Non-pigmented ciliary epithelial cell (primary cell): Measurements from ENCODE around the gene HMGCLL1.

Experiments
- DNase-seq: peaks from one replicate; pipeline ENCODE4 v3.0.0-alpha.2; 2010; ENCODE audit warnings: low read depth

Gene HMGCLL1

DNA sequence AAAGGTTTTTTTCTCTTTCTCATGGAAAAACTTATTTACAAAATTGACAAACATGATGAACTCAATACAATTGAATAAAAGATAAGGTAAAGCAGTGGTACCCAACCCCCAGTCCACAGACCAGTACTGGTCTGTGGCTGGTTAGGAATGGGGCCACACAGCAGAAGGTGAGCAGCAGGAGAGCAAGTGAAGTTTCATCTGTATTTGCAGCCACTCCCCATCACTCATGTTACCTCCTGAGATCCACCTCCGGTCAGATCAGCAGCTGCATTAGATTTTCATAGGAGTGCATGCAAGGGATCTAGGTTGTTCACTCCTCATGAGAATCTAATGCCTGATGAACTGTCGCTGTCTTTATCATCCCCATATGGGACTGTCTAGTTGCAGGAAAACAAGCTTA lies 47.5 kb downstream of the HMGCLL1 start:
- no peak for DNase-seq

DNA sequence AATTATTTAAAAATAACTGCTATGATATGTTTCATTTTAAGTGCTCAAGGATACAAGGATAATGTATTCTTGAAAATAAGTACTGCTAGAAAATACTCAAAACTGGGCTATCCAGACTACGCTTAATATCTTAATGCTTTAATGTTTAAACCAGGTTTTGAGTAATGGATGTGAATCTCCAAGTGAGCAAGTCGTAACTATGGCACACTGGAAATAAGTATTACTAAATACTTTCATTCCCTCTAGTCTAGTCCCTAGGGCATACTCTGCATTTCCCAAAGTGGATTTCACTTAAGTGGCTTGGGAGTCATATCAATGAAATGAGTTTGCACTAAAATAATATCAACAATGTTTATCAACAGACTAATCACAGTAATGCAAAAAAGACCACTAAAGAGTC lies 48.1 kb downstream of the HMGCLL1 start:
- DNase-seq, result no peak

GRCh38 chr6:55528624-55529023 lies 50.4 kb downstream of the HMGCLL1 start:
- no peak for DNase-seq

DNA sequence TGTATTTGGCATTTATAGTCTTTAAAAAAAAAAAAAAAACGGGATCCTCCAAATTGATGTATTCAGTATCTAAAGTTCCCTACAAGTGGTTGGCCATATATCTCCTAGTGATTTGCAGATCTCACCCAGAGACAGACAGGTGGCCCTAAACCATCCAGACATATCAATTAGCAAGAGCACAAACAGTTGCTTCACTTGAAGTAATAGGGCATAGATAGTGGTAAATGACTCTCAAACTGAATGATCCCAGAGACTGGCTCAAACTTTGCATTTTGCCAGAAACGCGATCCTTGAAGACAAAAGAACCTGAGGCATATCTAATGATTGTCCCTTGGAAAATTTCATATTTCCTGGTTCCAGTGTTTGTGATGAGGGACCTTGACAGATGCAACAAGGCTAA lies 54.6 kb downstream of the HMGCLL1 start:
- no peak for DNase-seq

DNA sequence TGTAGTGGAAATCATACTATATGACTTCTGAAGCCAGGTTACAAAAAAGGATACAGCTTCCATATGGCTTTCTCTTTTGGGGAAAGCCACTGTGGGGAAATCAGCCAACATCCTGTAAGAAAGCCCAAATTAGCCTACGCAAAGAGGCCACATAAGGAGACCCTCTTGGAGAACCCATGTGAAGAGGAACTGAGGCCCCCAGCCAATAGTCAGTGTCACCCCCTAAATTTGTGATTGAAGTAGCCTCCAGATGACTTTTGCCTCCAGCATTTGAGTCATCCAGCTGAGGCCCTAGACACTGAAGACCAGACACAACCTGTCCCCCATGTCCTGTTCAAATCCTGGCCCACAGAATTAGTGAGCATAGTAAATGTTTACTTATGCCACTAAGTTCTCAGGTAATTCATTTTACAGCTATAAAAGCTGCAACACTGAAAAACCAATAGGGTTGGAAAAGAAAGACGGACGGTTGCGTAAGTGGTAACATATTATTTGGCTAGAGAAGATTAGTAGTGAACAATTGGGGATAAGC lies 60.4 kb downstream of the HMGCLL1 start:
- no peak for DNase-seq

DNA sequence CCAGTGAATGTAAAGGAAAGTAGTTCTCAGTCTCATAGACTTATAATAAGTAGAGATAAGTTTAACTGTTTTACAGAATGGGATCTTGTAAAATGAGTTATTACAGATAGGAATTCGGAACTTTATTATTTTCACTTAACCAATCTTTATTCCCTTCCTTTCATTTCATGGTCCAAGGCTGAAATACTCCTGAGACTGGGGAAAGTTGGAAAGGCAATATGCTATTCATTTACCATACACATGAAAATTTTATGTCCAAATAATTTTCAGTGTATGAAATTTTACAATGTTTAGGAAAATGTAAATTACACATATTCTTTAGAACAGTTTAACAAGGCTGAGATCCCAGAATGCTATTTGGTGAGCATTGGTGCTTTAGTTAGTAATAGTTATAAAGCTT lies 62.3 kb downstream of the HMGCLL1 start:
- no peak for DNase-seq

- DNase-seq, result no peak
These were observed 66.1 kb downstream of the HMGCLL1 start for GRCh38 chr6:55512904-55513303.

DNA sequence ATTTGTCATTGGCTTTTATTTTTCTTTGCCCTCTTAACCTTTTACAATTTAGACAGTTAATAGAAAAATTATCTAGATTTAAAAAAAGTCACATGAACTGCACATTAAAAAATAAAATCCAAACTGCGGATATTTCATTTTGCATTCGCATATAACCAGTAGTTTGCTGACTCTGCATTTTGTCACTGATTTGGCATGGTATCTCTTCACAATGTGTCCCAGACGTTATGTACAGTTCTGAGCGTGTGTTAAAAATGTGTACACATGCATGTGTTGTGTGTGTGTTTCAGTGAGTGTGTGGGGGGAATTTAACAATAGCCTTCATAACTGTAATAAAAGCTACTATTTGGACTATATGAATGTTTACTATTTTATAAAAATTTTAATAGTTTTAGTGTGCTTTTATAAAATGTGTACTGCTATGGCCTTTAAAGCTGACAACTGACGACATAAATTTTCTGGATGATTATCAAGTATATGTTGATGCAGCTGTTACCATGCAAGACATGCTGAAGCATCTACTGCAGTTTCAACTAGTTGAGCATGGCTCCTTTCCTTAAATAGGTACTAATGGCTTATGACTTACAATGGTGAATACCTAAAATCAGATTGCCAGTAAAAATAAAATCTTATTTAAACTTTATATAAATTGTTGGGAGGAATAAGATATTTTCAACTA lies 67.7 kb downstream of the HMGCLL1 start:
- DNase-seq, result no peak

DNA sequence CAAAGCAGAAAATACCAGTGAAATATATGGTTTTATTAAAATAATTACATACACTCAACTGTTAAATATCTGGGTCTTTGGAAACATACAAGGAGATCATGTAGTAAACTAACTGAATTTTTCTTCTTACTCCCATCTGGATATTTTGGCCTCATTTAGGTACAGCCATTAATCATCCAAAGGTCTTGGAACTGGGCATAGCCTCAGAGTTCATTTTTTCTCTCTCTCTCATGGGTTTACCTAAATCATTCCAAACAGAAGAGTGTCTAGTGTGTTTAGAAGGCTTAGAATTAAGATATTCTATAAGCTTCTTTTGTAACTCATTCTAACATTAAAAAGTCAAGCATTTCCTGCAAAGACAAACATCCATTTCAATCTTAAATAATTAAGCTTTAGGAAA lies 79.4 kb downstream of the HMGCLL1 start:
- DNase-seq, result no peak

DNA sequence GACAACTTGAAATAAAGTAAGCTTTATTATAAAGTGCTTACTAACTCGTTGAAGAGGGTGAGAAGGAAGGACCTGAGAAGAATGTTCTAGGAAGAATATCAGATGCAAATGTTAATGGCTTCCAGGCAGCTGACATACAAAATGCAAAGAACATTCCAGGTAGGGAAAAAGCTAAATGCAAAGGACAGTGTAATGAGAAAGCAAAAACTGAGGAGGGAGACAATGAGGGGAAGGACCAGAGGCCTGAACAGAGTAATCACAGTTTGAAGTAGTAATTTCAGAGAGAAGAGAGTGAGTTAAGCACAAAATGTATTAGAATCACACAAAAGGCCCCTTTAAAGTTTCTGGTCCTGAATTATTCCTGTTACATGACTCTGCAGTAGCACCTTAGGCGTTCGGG lies 81.3 kb downstream of the HMGCLL1 start:
- DNase-seq, result no peak

- DNase-seq, result no peak
These were observed 82.8 kb downstream of the HMGCLL1 start for GRCh38 chr6:55496201-55496600.

DNA sequence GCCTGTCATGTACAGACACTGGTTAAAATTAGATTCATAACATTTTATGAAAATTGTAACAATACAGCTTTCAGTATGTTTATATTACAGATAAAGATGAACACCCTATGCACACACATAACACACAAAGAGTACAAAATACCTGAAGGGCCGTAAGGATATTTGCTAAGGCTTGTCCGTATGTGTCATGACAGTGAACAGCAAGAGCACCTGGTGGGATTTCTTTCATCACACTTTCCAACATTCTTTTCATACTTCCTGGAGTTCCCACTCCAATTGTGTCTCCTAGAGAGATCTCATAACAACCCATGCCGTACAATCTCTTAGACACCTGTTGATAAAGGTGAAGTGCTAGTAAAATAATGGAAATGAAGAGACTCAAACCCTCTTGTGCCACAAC lies 83.7 kb downstream of the HMGCLL1 start:
- no peak for DNase-seq

- no peak for DNase-seq
These were observed 84.6 kb downstream of the HMGCLL1 start for GRCh38 chr6:55494411-55494810.

DNA sequence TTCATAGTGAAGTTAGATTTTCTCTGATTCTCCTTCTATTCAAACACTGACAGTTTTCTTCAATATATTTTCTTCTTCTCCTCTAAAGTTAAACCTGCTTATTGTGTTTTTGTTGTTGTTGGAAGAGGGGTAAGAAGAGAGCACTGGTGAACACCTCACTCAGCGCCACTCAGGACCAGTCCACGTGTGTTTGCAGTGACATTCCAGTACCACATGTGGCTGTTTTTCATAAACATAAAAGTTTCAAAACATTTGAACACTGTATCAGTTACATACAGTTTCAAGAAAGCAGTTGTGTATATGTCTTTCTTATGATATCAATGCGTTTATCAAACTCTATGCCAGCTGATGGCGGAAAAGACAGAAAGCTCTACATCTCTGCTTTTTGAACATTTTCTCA lies 86.7 kb downstream of the HMGCLL1 start:
- DNase-seq, result no peak

GRCh38 chr6:55490871-55491270 lies 88.1 kb downstream of the HMGCLL1 start:
- DNase-seq, result no peak

GRCh38 chr6:55474382-55474781 lies 104.6 kb downstream of the HMGCLL1 start:
- DNase-seq, result no peak

- DNase-seq, result no peak
These were observed 105.3 kb downstream of the HMGCLL1 start for GRCh38 chr6:55473722-55474121.

GRCh38 chr6:55469951-55470366 lies 109.0 kb downstream of the HMGCLL1 start:
- no peak for DNase-seq

GRCh38 chr6:55456016-55456415 lies 123.0 kb downstream of the HMGCLL1 start:
- no peak for DNase-seq

DNA sequence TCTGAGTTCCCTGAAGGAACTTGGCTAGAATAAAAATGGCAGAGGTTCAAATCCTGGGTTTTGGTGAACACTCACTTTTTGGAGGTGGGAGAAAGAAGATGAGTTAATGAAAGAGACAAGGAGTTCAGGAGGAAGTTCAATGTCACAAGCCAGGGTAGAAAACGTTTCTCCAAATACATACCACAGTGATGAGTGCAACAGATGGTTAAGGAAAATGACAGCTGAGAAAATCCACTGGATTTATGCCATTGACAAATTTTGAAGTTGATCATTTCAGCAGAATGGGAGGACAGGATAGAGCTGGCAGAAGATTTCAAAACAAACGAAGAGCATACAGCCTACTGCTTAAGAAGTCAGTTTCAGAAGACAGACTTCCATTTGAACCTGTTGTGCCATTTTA lies 129.0 kb downstream of the HMGCLL1 start:
- DNase-seq, result no peak

GRCh38 chr6:55449225-55449624 lies 129.8 kb downstream of the HMGCLL1 start:
- no peak for DNase-seq

DNA sequence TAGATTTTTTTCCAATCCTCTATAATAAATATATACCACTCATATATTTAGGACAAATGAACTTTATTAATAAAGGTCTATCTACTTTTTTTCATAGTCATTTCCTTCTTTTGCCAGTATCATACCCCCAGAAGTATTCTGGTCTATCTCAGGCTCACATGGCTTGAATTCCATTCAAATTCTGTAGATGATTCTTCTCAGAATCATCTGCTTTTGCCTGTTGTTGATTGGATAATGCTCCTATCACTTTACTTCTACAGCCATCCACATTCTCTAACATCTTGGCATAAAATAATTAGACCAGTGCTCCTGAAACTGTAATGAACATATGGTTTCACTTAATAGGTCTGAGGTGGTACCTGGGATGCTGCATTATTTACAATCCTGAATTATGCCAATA lies 130.5 kb downstream of the HMGCLL1 start:
- no peak for DNase-seq

GRCh38 chr6:55447891-55448290 lies 131.1 kb downstream of the HMGCLL1 start:
- DNase-seq, result no peak

DNA sequence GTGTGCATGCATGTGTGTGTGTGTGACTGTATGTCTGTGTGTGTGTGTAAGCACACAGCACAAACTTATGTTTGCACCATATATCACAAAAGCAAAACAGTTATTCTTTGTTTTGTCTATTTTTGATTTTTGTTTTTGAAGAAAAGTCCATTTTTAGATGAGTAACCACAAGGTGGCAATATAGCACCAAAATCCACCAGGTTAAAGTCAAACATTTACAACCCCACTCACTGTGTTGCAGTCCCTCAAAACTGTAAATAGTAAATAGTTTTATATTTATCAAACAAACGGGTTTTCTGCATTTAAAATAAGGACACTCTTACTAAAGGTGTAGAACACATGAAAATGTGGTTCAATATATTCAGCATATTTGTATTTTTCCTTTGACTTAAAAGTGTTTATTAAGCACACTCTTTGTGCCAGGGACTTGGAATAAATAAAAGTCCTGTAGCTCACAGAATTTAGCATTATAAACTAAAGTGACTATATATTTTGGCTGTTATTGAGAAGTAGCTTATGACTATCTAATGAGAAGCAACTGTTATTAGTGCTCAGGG lies 133.3 kb downstream of the HMGCLL1 start:
- DNase-seq, result no peak
